IMR-90 (cell line): ENCODE results near the gene TTLL8. TPM values are rescaled to one million over a fixed set of nuclear protein-coding genes. Genes with fewer than 3 reads are reported as not detected.

Source experiments
- ATAC-seq: fragments of 200-7000 bp; cut with Tn5 transposase; 2 replicates; pipeline ENCODE4 v1.9.1; 2020; ENCODE audit warnings: low read depth, mild to moderate bottlenecking, moderate library complexity
- BruUV-seq: library from RNA; stranded (reverse); fragments of 400-500 nt; replicated peaks from 2 replicates; lab custom pipeline; 2021; lab: Mats Ljungman, UMichigan
- CTCF ChIA-PET: fragments of 300-600 bp; formaldehyde crosslinking; extraction: SDS; loops from one replicate; lab custom pipeline; 2021; ENCODE audit warnings: antibody characterized with exemption; lab: Yijun Ruan, JAX
- POLR2A ChIA-PET: fragments of 300-600 bp; sonication (Branson Sonifier 250); formaldehyde crosslinking; loops from one replicate; lab custom pipeline; 2022; ENCODE audit warnings: antibody characterized with exemption; ENCODE audit not compliant: unreplicated experiment; lab: Charles Lee
- DNase-seq: peaks from one replicate; pipeline ENCODE4 v3.0.0; 2013
- H2AFZ ChIP-seq: replicated peaks from 2 replicates; pipeline ENCODE3; 2013; ENCODE audit warnings: low read length, mild to moderate bottlenecking; ENCODE audit not compliant: poor library complexity
- H2AK5ac ChIP-seq: 2 replicates; pipeline ENCODE4 v1.6.1; 2013; ENCODE audit warnings: low read depth, low read length, inconsistent platforms
- H2AK9ac ChIP-seq: replicated peaks from 2 replicates; pipeline ENCODE3; 2013; ENCODE audit warnings: mild to moderate bottlenecking, low read depth, low read length, moderate library complexity; ENCODE audit not compliant: poor library complexity
- H2BK120ac ChIP-seq: 2 replicates; pipeline ENCODE4 v1.6.1; 2013; ENCODE audit warnings: low read depth, low read length, inconsistent platforms
- H2BK15ac ChIP-seq: 3 replicates; pipeline ENCODE4 v1.6.1; 2013; ENCODE audit warnings: low read depth, low read length, inconsistent platforms
- H2BK20ac ChIP-seq: 2 replicates; pipeline ENCODE4 v1.6.1; 2013; ENCODE audit warnings: low read depth, mild to moderate bottlenecking, inconsistent platforms, low read length, moderate library complexity
- H2BK5ac ChIP-seq: 2 replicates; pipeline ENCODE4 v1.6.1; 2013; ENCODE audit warnings: mild to moderate bottlenecking, low read depth, low read length, inconsistent platforms; ENCODE audit not compliant: poor library complexity, severe bottlenecking
- H3K14ac ChIP-seq: replicated peaks from 2 replicates; pipeline ENCODE4 v1.6.1; 2013; ENCODE audit warnings: low read depth, low read length, inconsistent platforms
- H3K18ac ChIP-seq: 2 replicates; pipeline ENCODE4 v1.6.1; 2013; ENCODE audit warnings: low read depth, low read length, control low read depth
- H3K23ac ChIP-seq: 2 replicates; pipeline ENCODE4 v1.6.1; 2013; ENCODE audit warnings: low read depth, low read length, inconsistent platforms
- H3K27ac ChIP-seq: 2 replicates; pipeline ENCODE4 v1.5.1; 2013; ENCODE audit warnings: mild to moderate bottlenecking, control low read depth, low read length; ENCODE audit not compliant: insufficient read depth
- H3K27me3 ChIP-seq: 2 replicates; pipeline ENCODE4 v1.6.1; 2013; ENCODE audit warnings: low read length; ENCODE audit not compliant: control insufficient read depth, insufficient read depth
- H3K36me3 ChIP-seq: 2 replicates; pipeline ENCODE4 v1.6.1; 2013; ENCODE audit warnings: low read length, mixed read lengths; ENCODE audit not compliant: control insufficient read depth, insufficient read depth
- H3K4ac ChIP-seq: 2 replicates; pipeline ENCODE4 v1.6.1; 2013; ENCODE audit warnings: low read depth, low read length, inconsistent platforms
- H3K4me1 ChIP-seq: 2 replicates; pipeline ENCODE4 v1.6.1; 2013; ENCODE audit warnings: low read length, mixed read lengths; ENCODE audit not compliant: control insufficient read depth, insufficient read depth
- H3K4me2 ChIP-seq: 2 replicates; pipeline ENCODE4 v1.6.1; 2013; ENCODE audit warnings: low read depth, mild to moderate bottlenecking, control low read depth, low read length, moderate library complexity
- H3K4me3 ChIP-seq: 2 replicates; pipeline ENCODE4 v1.5.1; 2013; ENCODE audit warnings: low read depth, mild to moderate bottlenecking, control low read depth, low read length, moderate library complexity; ENCODE audit not compliant: insufficient read depth
- H3K56ac ChIP-seq: 2 replicates; pipeline ENCODE4 v1.6.1; 2013; ENCODE audit warnings: low read length, inconsistent platforms; ENCODE audit not compliant: insufficient read depth; ENCODE audit errors: extremely low read depth
- H3K79me1 ChIP-seq, 2 experiments: 2 replicates each; pipeline ENCODE4 v1.6.1; 2013; ENCODE audit warnings: low read length in 2 of 2, inconsistent platforms in 1 of 2, low read depth in 1 of 2
- H3K9ac ChIP-seq: 2 replicates; pipeline ENCODE4 v1.6.1; 2013; ENCODE audit warnings: low read depth, low read length, control low read depth
- H3K9me1 ChIP-seq: 2 replicates; pipeline ENCODE4 v1.6.1; 2013; ENCODE audit warnings: low read length, inconsistent platforms; ENCODE audit not compliant: insufficient read depth
- H3K9me3 ChIP-seq: 2 replicates; pipeline ENCODE4 v1.6.1; 2013; ENCODE audit warnings: low read length; ENCODE audit not compliant: control insufficient read depth, insufficient read depth
- H4K20me1 ChIP-seq: 2 replicates; pipeline ENCODE4 v1.6.1; 2013; ENCODE audit warnings: low read length, inconsistent platforms; ENCODE audit not compliant: insufficient read depth
- H4K5ac ChIP-seq: 2 replicates; pipeline ENCODE4 v1.6.1; 2013; ENCODE audit warnings: mild to moderate bottlenecking, low read depth, low read length, control low read depth
- H4K8ac ChIP-seq, 2 experiments: 2 replicates each; pipeline ENCODE4 v1.6.1; 2013; ENCODE audit warnings: low read depth in 2 of 2, low read length in 2 of 2, control low read depth in 1 of 2, inconsistent platforms in 1 of 2
- H4K91ac ChIP-seq: 2 replicates; pipeline ENCODE4 v1.6.1; 2013; ENCODE audit warnings: low read depth, low read length, inconsistent platforms; ENCODE audit not compliant: insufficient read depth
- BHLHE40 ChIP-seq: fragments of 150-350 bp; IDR thresholded peaks from 2 replicates; pipeline ENCODE4 v1.6.1; 2016; ENCODE audit warnings: mild to moderate bottlenecking, low read depth, low read length
- CEBPB ChIP-seq: IDR thresholded peaks from 2 replicates; pipeline ENCODE4 v1.6.1; 2012; ENCODE audit warnings: low read depth, low read length, improper control_type of control experiment
- CHD1 ChIP-seq: IDR thresholded peaks from 2 replicates; pipeline ENCODE4 v1.6.1; 2012; ENCODE audit warnings: low read depth, low read length, improper control_type of control experiment
- CTCF ChIP-seq: conservative IDR thresholded peaks from 2 replicates; pipeline ENCODE4 v1.5.1; 2012; ENCODE audit warnings: mild to moderate bottlenecking, low read depth, low read length, improper control_type of control experiment
- ELK1 ChIP-seq: fragments of 150-350 bp; IDR thresholded peaks from 2 replicates; pipeline ENCODE4 v1.6.1; 2016; ENCODE audit warnings: low read depth, mild to moderate bottlenecking, low read length, moderate library complexity, borderline replicate concordance
- MAFK ChIP-seq: IDR thresholded peaks from 2 replicates; pipeline ENCODE4 v1.6.1; 2012; ENCODE audit warnings: low read depth, low read length, improper control_type of control experiment
- MAZ ChIP-seq: IDR thresholded peaks from 2 replicates; pipeline ENCODE4 v1.6.1; 2012; ENCODE audit warnings: low read depth, mild to moderate bottlenecking, low read length, improper control_type of control experiment, moderate library complexity, borderline replicate concordance
- MXI1 ChIP-seq: IDR thresholded peaks from 2 replicates; pipeline ENCODE4 v1.6.1; 2012; ENCODE audit warnings: low read depth, mild to moderate bottlenecking, low read length, moderate library complexity, borderline replicate concordance
- NFE2L2 ChIP-seq: fragments of 150-350 bp; IDR thresholded peaks from 2 replicates; pipeline ENCODE4 v1.6.1; 2016; ENCODE audit warnings: low read depth, mild to moderate bottlenecking, low read length
- POLR2A ChIP-seq: IDR thresholded peaks from 2 replicates; pipeline ENCODE4 v1.6.1; 2012; ENCODE audit warnings: mild to moderate bottlenecking, low read depth, low read length
- RCOR1 ChIP-seq: IDR thresholded peaks from 2 replicates; pipeline ENCODE4 v1.6.1; 2012; ENCODE audit warnings: mild to moderate bottlenecking, low read length, improper control_type of control experiment; ENCODE audit not compliant: insufficient replicate concordance
- RFX5 ChIP-seq: IDR thresholded peaks from 2 replicates; pipeline ENCODE4 v1.8.0; 2012; ENCODE audit warnings: low read depth, mild to moderate bottlenecking, low read length, moderate library complexity
- SMC3 ChIP-seq: fragments of 150-350 bp; IDR thresholded peaks from 2 replicates; pipeline ENCODE4 v1.6.1; 2016; ENCODE audit warnings: low read depth, mild to moderate bottlenecking, antibody characterized with exemption, low read length, moderate library complexity
- USF2 ChIP-seq: fragments of 150-350 bp; IDR thresholded peaks from 2 replicates; pipeline ENCODE4 v1.6.1; 2017; ENCODE audit warnings: mild to moderate bottlenecking, antibody characterized with exemption, low read length, low read depth
- WGBS, 2 experiments: methylation state at CpG; one replicate each; pipeline versions ENCODE4 v1.1.5 to v1.1.7; 2013; ENCODE audit warnings: missing lambda C conversion rate in 2 of 2; ENCODE audit not compliant: insufficient read length in 1 of 2; ENCODE audit errors: extremely low coverage in 2 of 2; 5-methylcytosine and 5-hydroxymethylcytosine counted together
- dilution Hi-C: fragments of 300-500 bp; cut with HindIII; formaldehyde crosslinking; loops from one replicate; pipeline ENCODE4 v1.14.3; 2018; ENCODE audit warnings: low sequenced_read_pairs; ENCODE audit not compliant: unreplicated experiment
- in situ Hi-C: fragments of 300-500 bp; cut with MboI; formaldehyde crosslinking; loops from 3 replicates; pipeline ENCODE4 v1.14.3; 2019; ENCODE audit warnings: low sequenced_read_pairs, inconsistent platforms, mixed read lengths
- intact Hi-C: fragments of 100-400 bp; cut with micrococcal nuclease; formaldehyde crosslinking; loops from 2 replicates; pipeline ENCODE4 v1.10.0; 2022
- polyA plus RNA-seq, 3 experiments: library from polyadenylated mRNA; depleted of rRNA; stranded (reverse); fragments of >200 nt; gene quantifications; 2 replicates each; pipeline ENCODE4 v1.2.3, GENCODE V29; 2012; ENCODE audit warnings: low replicate concordance in 1 of 3
- total RNA-seq: library from RNA; depleted of rRNA; stranded (reverse); fragments of >200 nt; gene quantifications from 2 replicates; pipeline ENCODE4 v1.2.3, GENCODE V29; 2012

TTLL8 gene
- total and polyA plus RNA-seq, 2 of the 4 experiments (the other 2 are of a cell fraction) = not detected

- Histone ChIP-seq H3K4me2 (no peak overlapping the region), H3K18ac (no peak overlapping the region), H3K36me3 (no peaks in the 10 kb centered on the region), H2AK5ac (no peak overlapping the region), H4K91ac (no peak overlapping the region), H3K56ac (no peak overlapping the region), H3K14ac (no peak overlapping the region), H2BK120ac (no peak overlapping the region), H3K4me1 (peaks cover 7% of the 10 kb centered on the region; the same call in 1 of the 2 replicates), H2BK5ac (no peak overlapping the region), H2AFZ (no peak overlapping the region), H3K9me3 (peaks cover 14% of the 10 kb centered on the region), H3K23ac (peak overlapping the region; percentile 11; the same call in 1 of the 2 replicates), H2AK9ac (no peak overlapping the region), H3K27me3 (peaks cover under 1% of the 10 kb centered on the region), H3K9ac (no peak overlapping the region), H3K79me1 (no peaks in the 10 kb centered on the region), H3K4ac (no peak overlapping the region), H3K4me3 (no peak overlapping the region), H3K9me1 (no peaks in the 10 kb centered on the region; the same call in 1 of the 2 replicates), H2BK20ac (no peak overlapping the region), H3K27ac (no peak overlapping the region), H4K20me1 (no peaks in the 10 kb centered on the region), H4K5ac (no peak overlapping the region), H4K8ac (no peak overlapping the region), H2BK15ac (no peak overlapping the region)
- intact Hi-C loops (no loop called here), dilution Hi-C loops (no loop called here), in situ Hi-C loops (no loop called here)
- ATAC-seq (no peak), DNase-seq (no peak)
- TF ChIP-seq POLR2A = no peak
- no peak for TF ChIP-seq USF2
- no peak for TF ChIP-seq ELK1
- no peak for TF ChIP-seq SMC3
- TF ChIP-seq CHD1 = no peak
- TF ChIP-seq CEBPB = no peak
- TF ChIP-seq MAZ = no peak
- no peak for TF ChIP-seq MXI1
- no peak for TF ChIP-seq RCOR1
- TF ChIP-seq NFE2L2 = no peak
- no peak for TF ChIP-seq BHLHE40
- TF ChIP-seq MAFK = no peak
- no peak for TF ChIP-seq CTCF
- TF ChIP-seq RFX5 = no peak
- no TSS peak for BruUV-seq
- 86% methylated on average over 15 of the region's 29 CpGs; no CpG with 5 or more reads in 1 of the 2 experiments for WGBS, 2 experiments
- ChIA-PET POLR2A (no interaction called here), CTCF (no interaction called here)
Measured at GRCh38 chr22:50091092-50091768, 33.1 kb upstream of the TTLL8 start.
